PFSK-1 (cell line): ENCODE data around the gene ADGRL3.

Experiments used
- FOXP2 ChIP-seq: optimal IDR thresholded peaks from 2 replicates; pipeline ENCODE3; 2011; ENCODE audit warnings: borderline replicate concordance, control low read depth, inconsistent platforms; ENCODE audit not compliant: insufficient read depth; ENCODE audit errors: extremely low read length, extremely low read depth
- POLR2AphosphoS5 ChIP-seq: IDR thresholded peaks from 2 replicates; pipeline ENCODE4 v1.6.1; 2012; ENCODE audit warnings: low read depth, mild to moderate bottlenecking, control low read depth, low read length, moderate library complexity
- SIN3A ChIP-seq: IDR thresholded peaks from 2 replicates; pipeline ENCODE4 v1.6.1; 2012; ENCODE audit warnings: mild to moderate bottlenecking, low read length, moderate library complexity, borderline replicate concordance; ENCODE audit not compliant: insufficient read depth
- TAF1 ChIP-seq: IDR thresholded peaks from 2 replicates; pipeline ENCODE4 v1.6.1; 2012; ENCODE audit warnings: low read length, control low read depth, borderline replicate concordance; ENCODE audit not compliant: insufficient read depth
- TF ChIP-seq, protein P1 (sequence below), 2 experiments: IDR thresholded peaks; 2 replicates each; pipeline versions ENCODE4 v1.6.1 to v1.8.0; 2011 to 2012; ENCODE audit warnings: low read depth in 2 of 2, low read length in 2 of 2, control low read depth in 1 of 2, inconsistent platforms in 1 of 2, mild to moderate bottlenecking in 1 of 2, moderate library complexity in 1 of 2; ENCODE audit not compliant: insufficient read depth in 1 of 2

Gene ADGRL3

DNA sequence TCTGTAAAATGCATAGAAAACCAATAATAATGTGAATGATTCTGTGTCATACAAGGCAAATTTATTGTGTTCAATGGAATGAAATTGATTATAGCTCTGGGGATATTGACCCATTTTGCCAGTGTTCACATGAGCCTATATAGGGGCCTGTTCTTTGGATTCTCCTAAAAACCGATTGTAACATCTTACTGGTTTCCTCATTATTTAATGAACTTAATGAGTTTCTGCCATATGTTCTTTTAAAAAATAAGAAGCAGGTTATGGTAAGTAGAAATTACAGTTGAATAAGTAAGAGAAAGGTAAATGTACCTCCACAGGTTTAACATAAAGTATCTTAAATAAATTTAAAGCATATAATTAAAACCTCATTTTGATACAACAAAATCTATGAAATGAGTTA is 24.6 kb upstream of the ADGRL3 start:
- no peak for TF ChIP-seq POLR2AphosphoS5

- TF ChIP-seq POLR2AphosphoS5 (no peak), FOXP2 (no peak), TAF1 (no peak), SIN3A (no peak)
- TF ChIP-seq, protein P1, sequence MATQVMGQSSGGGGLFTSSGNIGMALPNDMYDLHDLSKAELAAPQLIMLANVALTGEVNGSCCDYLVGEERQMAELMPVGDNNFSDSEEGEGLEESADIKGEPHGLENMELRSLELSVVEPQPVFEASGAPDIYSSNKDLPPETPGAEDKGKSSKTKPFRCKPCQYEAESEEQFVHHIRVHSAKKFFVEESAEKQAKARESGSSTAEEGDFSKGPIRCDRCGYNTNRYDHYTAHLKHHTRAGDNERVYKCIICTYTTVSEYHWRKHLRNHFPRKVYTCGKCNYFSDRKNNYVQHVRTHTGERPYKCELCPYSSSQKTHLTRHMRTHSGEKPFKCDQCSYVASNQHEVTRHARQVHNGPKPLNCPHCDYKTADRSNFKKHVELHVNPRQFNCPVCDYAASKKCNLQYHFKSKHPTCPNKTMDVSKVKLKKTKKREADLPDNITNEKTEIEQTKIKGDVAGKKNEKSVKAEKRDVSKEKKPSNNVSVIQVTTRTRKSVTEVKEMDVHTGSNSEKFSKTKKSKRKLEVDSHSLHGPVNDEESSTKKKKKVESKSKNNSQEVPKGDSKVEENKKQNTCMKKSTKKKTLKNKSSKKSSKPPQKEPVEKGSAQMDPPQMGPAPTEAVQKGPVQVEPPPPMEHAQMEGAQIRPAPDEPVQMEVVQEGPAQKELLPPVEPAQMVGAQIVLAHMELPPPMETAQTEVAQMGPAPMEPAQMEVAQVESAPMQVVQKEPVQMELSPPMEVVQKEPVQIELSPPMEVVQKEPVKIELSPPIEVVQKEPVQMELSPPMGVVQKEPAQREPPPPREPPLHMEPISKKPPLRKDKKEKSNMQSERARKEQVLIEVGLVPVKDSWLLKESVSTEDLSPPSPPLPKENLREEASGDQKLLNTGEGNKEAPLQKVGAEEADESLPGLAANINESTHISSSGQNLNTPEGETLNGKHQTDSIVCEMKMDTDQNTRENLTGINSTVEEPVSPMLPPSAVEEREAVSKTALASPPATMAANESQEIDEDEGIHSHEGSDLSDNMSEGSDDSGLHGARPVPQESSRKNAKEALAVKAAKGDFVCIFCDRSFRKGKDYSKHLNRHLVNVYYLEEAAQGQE (IDR thresholded peaks at IDR 0.05; ENCODE audit: insufficient read depth in 1 of 2, low read depth in 2 of 2, low read length in 2 of 2) = no peak
These were observed 22.8 kb upstream of the ADGRL3 start for GRCh38 chr4:61177367-61177766.

- TF ChIP-seq FOXP2 = no peak
- no peak for TF ChIP-seq TAF1
- TF ChIP-seq SIN3A = no peak
- TF ChIP-seq POLR2AphosphoS5 = no peak
- TF ChIP-seq, protein P1 (IDR thresholded peaks at IDR 0.05; ENCODE audit: insufficient read depth in 1 of 2, low read depth in 2 of 2, low read length in 2 of 2) = no peak
These were observed 19.7 kb upstream of the ADGRL3 start for GRCh38 chr4:61180405-61180804.

DNA sequence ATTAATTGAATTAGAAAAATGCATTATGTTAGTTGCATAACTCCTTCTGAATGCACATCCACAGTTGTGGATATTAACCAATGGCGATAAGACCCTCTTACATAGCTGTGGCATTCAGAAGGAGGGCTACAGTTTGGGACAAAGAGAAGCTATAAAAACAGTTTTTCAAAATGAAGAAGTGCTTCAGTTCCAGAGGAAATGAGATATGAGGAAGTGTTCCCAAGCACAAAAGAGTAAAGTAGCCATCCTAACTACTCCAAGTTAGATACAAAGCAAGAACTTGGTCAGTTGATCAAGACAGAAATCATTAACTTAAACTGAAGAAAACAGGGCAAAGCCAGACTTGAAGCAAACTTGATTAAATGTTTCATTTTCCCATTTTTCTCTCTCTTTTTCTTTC is 17.2 kb upstream of the ADGRL3 start:
- no peak for TF ChIP-seq FOXP2
- no peak for TF ChIP-seq TAF1
- no peak for TF ChIP-seq SIN3A
- TF ChIP-seq, protein P1 (IDR thresholded peaks at IDR 0.05; ENCODE audit: insufficient read depth in 1 of 2, low read depth in 2 of 2, low read length in 2 of 2) = no peak
- TF ChIP-seq POLR2AphosphoS5 = no peak

- TF ChIP-seq SIN3A (no peak), FOXP2 (no peak), POLR2AphosphoS5 (no peak), TAF1 (no peak)
- TF ChIP-seq, protein P1 (IDR thresholded peaks at IDR 0.05; ENCODE audit: insufficient read depth in 1 of 2, low read depth in 2 of 2, low read length in 2 of 2) = no peak
These were observed 14.8 kb upstream of the ADGRL3 start for GRCh38 chr4:61185288-61185687.

- TF ChIP-seq FOXP2 = no peak
- no peak for TF ChIP-seq SIN3A
- TF ChIP-seq, protein P1 (IDR thresholded peaks at IDR 0.05; ENCODE audit: insufficient read depth in 1 of 2, low read depth in 2 of 2, low read length in 2 of 2) = no peak
- no peak for TF ChIP-seq TAF1
- TF ChIP-seq POLR2AphosphoS5 = no peak
These were observed 7.7 kb upstream of the ADGRL3 start for GRCh38 chr4:61192392-61192791.
